ENCODE measurements around the gene PIAS4.

PIAS4 gene

GRCh38 chr19:4012092-4012974 lies 4.8 kb downstream of the PIAS4 start:
- no peak for TF ChIP-seq CTCF (IDR thresholded peaks at IDR 0.05; ENCODE audit: low read depth, low read length, missing control alignments)
- in situ Hi-C loops (cut with HindIII; ENCODE audit: low sequenced_read_pairs) = no loop called here
- DNase-seq (ENCODE audit: low read depth) = no peak
- H3K4me3 ChIP-seq (ENCODE audit: low read depth, low read length) = no peak overlapping the region

- in situ Hi-C loops (cut with HindIII; ENCODE audit: low sequenced_read_pairs) = no loop called here
- TF ChIP-seq CTCF (IDR thresholded peaks at IDR 0.05; ENCODE audit: low read depth, low read length, missing control alignments) = no peak
- no peak overlapping the region for H3K4me3 ChIP-seq (ENCODE audit: low read depth, low read length)
- DNase-seq (ENCODE audit: low read depth) = no peak
Observed at GRCh38 chr19:4012975-4013634, 5.6 kb downstream of the PIAS4 start.

- no peak for DNase-seq (ENCODE audit: low read depth)
- in situ Hi-C loops (cut with HindIII; ENCODE audit: low sequenced_read_pairs) = no loop called here
- TF ChIP-seq CTCF (IDR thresholded peaks at IDR 0.05; ENCODE audit: low read depth, low read length, missing control alignments) = no peak
- H3K4me3 ChIP-seq (ENCODE audit: low read depth, low read length) = no peak overlapping the region
Observed at GRCh38 chr19:4013886-4014540, 6.5 kb downstream of the PIAS4 start.

GRCh38 chr19:4014541-4015491 lies 7.3 kb downstream of the PIAS4 start:
- in situ Hi-C loops (cut with HindIII; ENCODE audit: low sequenced_read_pairs) = no loop called here
- no peak for DNase-seq (ENCODE audit: low read depth)
- no peak overlapping the region for H3K4me3 ChIP-seq (ENCODE audit: low read depth, low read length)
- no peak for TF ChIP-seq CTCF (IDR thresholded peaks at IDR 0.05; ENCODE audit: low read depth, low read length, missing control alignments)

GRCh38 chr19:4015705-4016402 lies 8.3 kb downstream of the PIAS4 start:
- in situ Hi-C loops (cut with HindIII; ENCODE audit: low sequenced_read_pairs) = no loop called here
- TF ChIP-seq CTCF (IDR thresholded peaks at IDR 0.05; ENCODE audit: low read depth, low read length, missing control alignments) = no peak
- no peak overlapping the region for H3K4me3 ChIP-seq (ENCODE audit: low read depth, low read length)
- no peak for DNase-seq (ENCODE audit: low read depth)
